GM12875 (cell line): ENCODE results near the gene MYLK.

ENCODE experiments used
- H3K4me3 ChIP-seq: one replicate; pipeline ENCODE4 v1.5.1; 2011; ENCODE audit warnings: low read depth, low read length, control low read depth
- TF ChIP-seq, protein P1 (sequence below): IDR thresholded peaks from 2 replicates; pipeline ENCODE4 v1.5.1; 2011; ENCODE audit warnings: low read depth, mild to moderate bottlenecking, control low read depth, inconsistent platforms, low read length, moderate library complexity, borderline replicate concordance; ENCODE audit not compliant: insufficient read depth

The MYLK gene

GRCh38 chr3:123877466-123877865 is 6.7 kb downstream of the MYLK start:
- H3K4me3 ChIP-seq, result no peak overlapping the region
- TF ChIP-seq, protein P1, sequence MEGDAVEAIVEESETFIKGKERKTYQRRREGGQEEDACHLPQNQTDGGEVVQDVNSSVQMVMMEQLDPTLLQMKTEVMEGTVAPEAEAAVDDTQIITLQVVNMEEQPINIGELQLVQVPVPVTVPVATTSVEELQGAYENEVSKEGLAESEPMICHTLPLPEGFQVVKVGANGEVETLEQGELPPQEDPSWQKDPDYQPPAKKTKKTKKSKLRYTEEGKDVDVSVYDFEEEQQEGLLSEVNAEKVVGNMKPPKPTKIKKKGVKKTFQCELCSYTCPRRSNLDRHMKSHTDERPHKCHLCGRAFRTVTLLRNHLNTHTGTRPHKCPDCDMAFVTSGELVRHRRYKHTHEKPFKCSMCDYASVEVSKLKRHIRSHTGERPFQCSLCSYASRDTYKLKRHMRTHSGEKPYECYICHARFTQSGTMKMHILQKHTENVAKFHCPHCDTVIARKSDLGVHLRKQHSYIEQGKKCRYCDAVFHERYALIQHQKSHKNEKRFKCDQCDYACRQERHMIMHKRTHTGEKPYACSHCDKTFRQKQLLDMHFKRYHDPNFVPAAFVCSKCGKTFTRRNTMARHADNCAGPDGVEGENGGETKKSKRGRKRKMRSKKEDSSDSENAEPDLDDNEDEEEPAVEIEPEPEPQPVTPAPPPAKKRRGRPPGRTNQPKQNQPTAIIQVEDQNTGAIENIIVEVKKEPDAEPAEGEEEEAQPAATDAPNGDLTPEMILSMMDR, result no peak

DNA sequence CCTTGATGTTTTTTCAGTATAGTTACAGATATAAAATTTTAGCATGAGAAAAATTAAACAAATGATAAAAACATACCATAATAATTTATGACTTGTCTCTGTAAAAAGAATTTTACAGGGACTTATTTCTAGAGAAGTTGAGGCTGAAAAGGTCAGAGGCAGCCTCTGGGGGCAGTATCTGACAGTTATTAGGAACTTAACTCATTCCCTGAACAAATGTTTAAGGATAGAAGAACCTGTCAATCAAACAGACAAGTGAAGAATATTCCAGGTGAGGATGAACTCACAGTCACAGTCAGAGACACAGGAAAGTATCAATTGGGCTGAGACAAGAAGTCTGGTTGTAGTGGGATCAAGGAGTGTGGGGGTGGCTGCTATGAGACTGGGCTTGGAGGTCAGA is 7.3 kb downstream of the MYLK start:
- H3K4me3 ChIP-seq, result no peak overlapping the region
- TF ChIP-seq, protein P1, result peak; percentile 10; the same call in 1 of the 2 replicates

GRCh38 chr3:123872621-123873020 is 11.5 kb downstream of the MYLK start:
- no peak overlapping the region for H3K4me3 ChIP-seq
- TF ChIP-seq, protein P1, result no peak

GRCh38 chr3:123871946-123872345 is 12.2 kb downstream of the MYLK start:
- TF ChIP-seq, protein P1, result no peak
- H3K4me3 ChIP-seq, result no peak overlapping the region

DNA sequence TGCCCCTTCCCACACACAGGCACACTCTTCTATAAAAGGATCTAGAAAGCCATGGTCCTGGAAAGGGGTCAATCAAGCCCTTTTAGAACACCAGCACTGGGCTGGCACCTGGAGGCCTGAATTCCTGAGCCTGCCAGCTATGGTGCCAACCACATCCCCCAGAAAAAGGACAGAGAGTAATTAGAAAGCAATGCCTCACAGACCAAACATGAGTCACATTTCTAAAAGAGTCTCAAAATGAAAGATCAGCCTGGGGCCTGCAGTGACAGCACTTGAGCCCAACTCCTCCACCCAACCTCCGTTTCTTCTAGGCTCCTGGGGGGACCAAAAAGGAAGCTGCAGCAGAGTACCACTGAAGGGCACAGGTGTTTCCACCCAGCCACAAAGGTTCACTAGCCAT is 14.1 kb downstream of the MYLK start:
- TF ChIP-seq, protein P1, result no peak

GRCh38 chr3:123869165-123869564 is 15.0 kb downstream of the MYLK start:
- TF ChIP-seq, protein P1, result no peak
- no peak overlapping the region for H3K4me3 ChIP-seq

More for the DNA sequence above, 14.1 kb downstream of the MYLK start:
- H3K4me3 ChIP-seq, result no peak overlapping the region

- TF ChIP-seq, protein P1, result no peak
These were observed 19.4 kb downstream of the MYLK start for GRCh38 chr3:123864706-123865105.

More at GRCh38 chr3:123864706-123865105, 19.4 kb downstream of the MYLK start:
- H3K4me3 ChIP-seq, result no peak overlapping the region
